ENCODE results near the gene GGA2.

GGA2 gene

DNA sequence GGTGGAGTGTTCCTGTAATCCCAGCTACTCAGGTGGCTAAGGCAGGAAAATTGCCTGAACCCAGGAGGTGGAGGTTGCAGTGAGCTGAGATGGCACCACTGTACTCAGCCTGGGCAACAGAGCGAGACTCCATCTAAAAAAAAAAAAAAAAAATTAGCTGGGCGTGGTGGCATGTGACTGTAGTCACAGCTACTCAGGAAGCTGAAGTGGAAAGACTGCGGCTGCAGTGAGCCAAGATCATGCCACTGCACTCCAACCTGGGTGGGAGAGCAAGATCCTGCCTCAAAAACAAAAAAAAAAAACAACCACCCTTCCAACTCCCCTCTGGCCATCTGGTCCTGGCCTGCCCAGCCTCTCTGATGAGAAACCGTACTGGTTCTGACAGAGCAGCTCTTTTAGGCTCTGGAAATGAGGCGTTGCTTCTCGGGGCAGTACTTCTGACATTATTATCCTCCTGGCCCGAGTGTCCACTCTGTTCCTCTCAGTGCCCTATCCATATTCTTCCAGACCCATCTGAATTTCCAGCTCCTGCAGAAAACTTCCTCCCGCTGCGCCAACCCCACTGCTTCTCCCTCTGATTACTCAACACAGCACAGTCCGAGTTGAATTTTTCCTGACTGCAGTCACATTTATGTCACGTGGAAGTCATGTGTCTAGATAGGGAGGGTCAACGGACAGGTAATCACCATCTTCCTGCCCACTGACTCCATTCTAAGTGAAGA lies 13.3 kb downstream of the GGA2 start:
- TF ChIP-seq, protein P1, sequence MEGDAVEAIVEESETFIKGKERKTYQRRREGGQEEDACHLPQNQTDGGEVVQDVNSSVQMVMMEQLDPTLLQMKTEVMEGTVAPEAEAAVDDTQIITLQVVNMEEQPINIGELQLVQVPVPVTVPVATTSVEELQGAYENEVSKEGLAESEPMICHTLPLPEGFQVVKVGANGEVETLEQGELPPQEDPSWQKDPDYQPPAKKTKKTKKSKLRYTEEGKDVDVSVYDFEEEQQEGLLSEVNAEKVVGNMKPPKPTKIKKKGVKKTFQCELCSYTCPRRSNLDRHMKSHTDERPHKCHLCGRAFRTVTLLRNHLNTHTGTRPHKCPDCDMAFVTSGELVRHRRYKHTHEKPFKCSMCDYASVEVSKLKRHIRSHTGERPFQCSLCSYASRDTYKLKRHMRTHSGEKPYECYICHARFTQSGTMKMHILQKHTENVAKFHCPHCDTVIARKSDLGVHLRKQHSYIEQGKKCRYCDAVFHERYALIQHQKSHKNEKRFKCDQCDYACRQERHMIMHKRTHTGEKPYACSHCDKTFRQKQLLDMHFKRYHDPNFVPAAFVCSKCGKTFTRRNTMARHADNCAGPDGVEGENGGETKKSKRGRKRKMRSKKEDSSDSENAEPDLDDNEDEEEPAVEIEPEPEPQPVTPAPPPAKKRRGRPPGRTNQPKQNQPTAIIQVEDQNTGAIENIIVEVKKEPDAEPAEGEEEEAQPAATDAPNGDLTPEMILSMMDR (IDR thresholded peaks at IDR 0.05): no peak
- Histone ChIP-seq H3K36me3 (peaks cover 33% of the 10 kb centered on the region), H3K9me3 (no peaks in the 10 kb centered on the region), H3K27ac (no peak overlapping the region), H3K4me1 (ENCODE audit: control insufficient read depth in 1 of 2, insufficient read depth in 1 of 2, low read depth in 1 of 2, low read length in 1 of 2) (peaks cover 3 to 8% of the 10 kb centered on the region in 2 experiments), H3K27me3 (no peaks in the 10 kb centered on the region), H3K4me3 (ENCODE audit: low read depth in 1 of 2, low read length in 1 of 2) (no peak overlapping the region)

DNA sequence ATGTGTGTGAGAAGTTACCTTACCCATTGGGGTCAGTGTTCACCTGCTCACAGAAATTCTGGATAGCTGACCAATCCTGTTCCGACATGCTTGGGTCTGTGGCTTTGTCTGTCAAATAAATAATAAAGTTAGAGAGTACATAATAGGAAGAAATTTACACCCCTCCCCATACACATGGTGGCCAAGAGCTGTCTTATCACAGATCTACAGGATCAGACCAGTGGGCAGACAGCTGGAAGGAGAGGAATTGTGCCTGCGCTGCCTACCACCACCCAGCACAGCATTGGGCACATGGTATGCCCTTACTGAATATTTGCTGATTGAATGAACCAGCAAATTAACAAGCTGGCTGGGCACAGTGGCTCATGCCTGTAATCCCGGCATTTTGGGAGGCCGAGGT lies 14.6 kb downstream of the GGA2 start:
- peaks cover 1 to 3% of the 10 kb centered on the region in 2 experiments for H3K4me1 ChIP-seq (ENCODE audit: control insufficient read depth in 1 of 2, insufficient read depth in 1 of 2, low read depth in 1 of 2, low read length in 1 of 2)
- no peak overlapping the region for H3K4me3 ChIP-seq (ENCODE audit: low read depth in 1 of 2, low read length in 1 of 2)
- peaks cover 38% of the 10 kb centered on the region for H3K36me3 ChIP-seq
- H3K27me3 ChIP-seq: no peaks in the 10 kb centered on the region
- no peaks in the 10 kb centered on the region for H3K9me3 ChIP-seq
- TF ChIP-seq, protein P1 (IDR thresholded peaks at IDR 0.05): no peak
- no peak overlapping the region for H3K27ac ChIP-seq

- no peak overlapping the region for H3K4me3 ChIP-seq (ENCODE audit: low read depth in 1 of 2, low read length in 1 of 2)
- peaks cover 52% of the 10 kb centered on the region for H3K36me3 ChIP-seq
- H3K4me1 ChIP-seq (ENCODE audit: control insufficient read depth in 1 of 2, insufficient read depth in 1 of 2, low read depth in 1 of 2, low read length in 1 of 2): peaks cover 0 to 3% of the 10 kb centered on the region in 2 experiments
- no peaks in the 10 kb centered on the region for H3K9me3 ChIP-seq
- no peaks in the 10 kb centered on the region for H3K27me3 ChIP-seq
- no peak overlapping the region for H3K27ac ChIP-seq
- TF ChIP-seq, protein P1 (IDR thresholded peaks at IDR 0.05): no peak
Observed at GRCh38 chr16:23494188-23494587, 16.1 kb downstream of the GGA2 start.

- Histone ChIP-seq H3K4me1 (ENCODE audit: control insufficient read depth in 1 of 2, insufficient read depth in 1 of 2, low read depth in 1 of 2, low read length in 1 of 2) (no peaks in the 10 kb centered on the region), H3K4me3 (ENCODE audit: low read depth in 1 of 2, low read length in 1 of 2) (no peak overlapping the region), H3K27me3 (no peaks in the 10 kb centered on the region), H3K9me3 (no peaks in the 10 kb centered on the region), H3K36me3 (peaks cover 77% of the 10 kb centered on the region), H3K27ac (no peak overlapping the region)
- TF ChIP-seq, protein P1 (IDR thresholded peaks at IDR 0.05): no peak
Observed at GRCh38 chr16:23491490-23492391, 18.6 kb downstream of the GGA2 start.

GRCh38 chr16:23486480-23486879 lies 23.8 kb downstream of the GGA2 start:
- Histone ChIP-seq H3K27me3 (no peaks in the 10 kb centered on the region), H3K27ac (no peak overlapping the region), H3K36me3 (peaks cover 80% of the 10 kb centered on the region), H3K4me1 (ENCODE audit: control insufficient read depth in 1 of 2, insufficient read depth in 1 of 2, low read depth in 1 of 2, low read length in 1 of 2) (no peaks in the 10 kb centered on the region), H3K9me3 (no peaks in the 10 kb centered on the region), H3K4me3 (ENCODE audit: low read depth in 1 of 2, low read length in 1 of 2) (no peak overlapping the region)
- TF ChIP-seq, protein P1 (IDR thresholded peaks at IDR 0.05): no peak
